ENCODE measurements around the gene MPDZ.

GRCh38 chr9:13089666-13090065 is 189.8 kb downstream of the MPDZ start:
- TF ChIP-seq CTCF (IDR thresholded peaks at IDR 0.05) (no peak), POLR2A (IDR thresholded peaks at IDR 0.05) (no peak)

Data from thyroid gland (tissue), 4 donors.